ENCODE results near the gene PLOD1. TPM values are rescaled to one million over a fixed set of nuclear protein-coding genes. Genes with fewer than 3 reads are reported as not detected.
A peak's percentile ranks its signal among the peaks of the same experiment; 100 is the strongest.
"Not testable (repeated sequence)": the region's sequence is repeated elsewhere in the genome, so short reads cannot be mapped to it uniquely, and the experiment has no call there.

PLOD1 gene
- total RNA-seq, 1 donor from 2014 or later: 37.8 TPM

GRCh38 chr1:11903210-11903609, 31.3 kb upstream of the PLOD1 start:
- Mint-ChIP-seq H3K27ac (no peak overlapping the region), H3K9me3 (no peaks in the 10 kb centered on the region), H3K27me3 (ENCODE audit: insufficient read depth) (peaks cover 46% of the 10 kb centered on the region), H3K36me3 (ENCODE audit: low read depth) (no peaks in the 10 kb centered on the region), H3K4me3 (no peak overlapping the region), H3K4me1 (ENCODE audit: low read depth) (peaks cover 23% of the 10 kb centered on the region)
- no peak for DNase-seq (ENCODE audit: low spot score)
- intact Hi-C loops (cut with micrococcal nuclease): loop anchor here (10.0 kb wide), 1 partner anchor 628 kb away; the partner anchor contains the start of gene UBIAD1

DNA sequence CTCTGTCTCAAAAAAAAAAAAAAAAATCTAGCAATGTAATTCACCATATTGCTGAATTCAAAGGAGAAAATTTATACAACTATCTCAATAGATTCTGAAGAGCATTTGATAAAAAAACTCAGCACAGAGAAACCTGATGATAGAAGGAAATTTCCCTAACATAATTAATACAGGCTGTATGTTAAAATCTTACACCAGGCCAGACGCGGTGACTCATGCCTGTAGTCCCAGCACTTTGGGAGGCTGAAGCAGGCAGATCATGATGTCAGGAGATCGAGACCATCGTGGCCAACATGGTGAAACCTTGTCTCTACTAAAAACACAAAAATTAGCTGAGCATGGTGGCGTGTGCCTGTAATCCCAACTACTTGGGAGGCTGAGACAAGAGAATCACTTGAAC, 30.4 kb upstream of the PLOD1 start:
- peaks cover 41% of the 10 kb centered on the region for H3K27me3 Mint-ChIP-seq (ENCODE audit: insufficient read depth)
- not testable (repeated sequence) for DNase-seq (ENCODE audit: low spot score)

GRCh38 chr1:11904978-11905377, 29.5 kb upstream of the PLOD1 start:
- H3K36me3 Mint-ChIP-seq (ENCODE audit: low read depth): no peaks in the 10 kb centered on the region
- peaks cover 36% of the 10 kb centered on the region for H3K4me1 Mint-ChIP-seq (ENCODE audit: low read depth)
- intact Hi-C loops (cut with micrococcal nuclease): loop anchor here (5.0 to 10.0 kb wide), 3 partner anchors 162 to 630 kb away; partner anchors contain the start of genes FBXO2, FBXO44 and UBIAD1
- H3K9me3 Mint-ChIP-seq: no peaks in the 10 kb centered on the region
- no peak for DNase-seq (ENCODE audit: low spot score)
- H3K27me3 Mint-ChIP-seq (ENCODE audit: insufficient read depth): peaks cover 32% of the 10 kb centered on the region
- H3K4me3 Mint-ChIP-seq: no peak overlapping the region
- H3K27ac Mint-ChIP-seq: no peak overlapping the region

More for the DNA sequence above, 30.4 kb upstream of the PLOD1 start:
- H3K4me1 Mint-ChIP-seq (ENCODE audit: low read depth): peaks cover 29% of the 10 kb centered on the region
- intact Hi-C loops (cut with micrococcal nuclease): loop anchor here (10.0 kb wide), 1 partner anchor 629 kb away; the partner anchor contains the start of gene UBIAD1
- not testable (repeated sequence) for H3K4me3 Mint-ChIP-seq; H3K9me3 Mint-ChIP-seq; H3K27ac Mint-ChIP-seq; H3K36me3 Mint-ChIP-seq (ENCODE audit: low read depth)

DNA sequence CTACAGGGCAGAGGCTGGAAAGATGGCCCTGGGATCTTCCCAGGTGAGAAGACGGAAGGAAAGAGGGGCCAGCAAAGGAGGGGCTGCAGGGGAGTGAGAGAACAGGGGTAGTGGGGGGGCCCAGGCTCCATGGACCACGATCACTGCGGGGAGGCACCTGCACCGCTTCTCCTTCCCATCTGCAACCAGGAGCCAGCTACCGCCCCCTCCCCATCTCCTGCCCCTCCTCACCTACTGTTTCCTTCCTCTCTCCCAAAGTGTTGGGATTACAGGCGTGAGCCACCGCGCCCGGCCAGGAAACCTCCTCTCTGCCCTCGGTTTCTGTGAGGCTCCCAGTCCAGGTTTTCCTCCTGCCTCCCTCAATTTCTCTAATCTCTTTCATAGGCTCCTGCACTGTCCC, 27.6 kb upstream of the PLOD1 start:
- H3K9me3 Mint-ChIP-seq: no peaks in the 10 kb centered on the region
- H3K27ac Mint-ChIP-seq: peak overlapping the region; percentile 58
- H3K36me3 Mint-ChIP-seq (ENCODE audit: low read depth): no peaks in the 10 kb centered on the region
- peaks cover 38% of the 10 kb centered on the region for H3K4me1 Mint-ChIP-seq (ENCODE audit: low read depth)
- intact Hi-C loops (cut with micrococcal nuclease): loop anchor here (1.0 to 10.0 kb wide), 4 partner anchors 69 to 632 kb away; partner anchors contain the start of genes FBXO2, FBXO44 and UBIAD1
- peaks cover 23% of the 10 kb centered on the region for H3K27me3 Mint-ChIP-seq (ENCODE audit: insufficient read depth)
- H3K4me3 Mint-ChIP-seq: no peak overlapping the region
- no peak for DNase-seq (ENCODE audit: low spot score)

GRCh38 chr1:11907275-11908094, 27.0 kb upstream of the PLOD1 start:
- Mint-ChIP-seq H3K27me3 (ENCODE audit: insufficient read depth) (peaks cover 19% of the 10 kb centered on the region), H3K9me3 (no peaks in the 10 kb centered on the region), H3K27ac (peak overlapping the region; percentile 94), H3K36me3 (ENCODE audit: low read depth) (no peaks in the 10 kb centered on the region), H3K4me1 (ENCODE audit: low read depth) (peaks cover 38% of the 10 kb centered on the region), H3K4me3 (peak overlapping the region; percentile 81)
- intact Hi-C loops (cut with micrococcal nuclease): loop anchor here (1.0 to 10.0 kb wide), 6 partner anchors 69 to 633 kb away; partner anchors contain the start of genes CLCN6, FBXO2, FBXO44 and UBIAD1
- DNase-seq (ENCODE audit: low spot score): peak; percentile 91

- Mint-ChIP-seq H3K4me3 (peak overlapping the region; percentile 81), H3K36me3 (ENCODE audit: low read depth) (no peaks in the 10 kb centered on the region), H3K27ac (peak overlapping the region; percentile 94), H3K4me1 (ENCODE audit: low read depth) (peaks cover 38% of the 10 kb centered on the region), H3K9me3 (no peaks in the 10 kb centered on the region), H3K27me3 (ENCODE audit: insufficient read depth) (peaks cover 15% of the 10 kb centered on the region)
- peak; percentile 84 for DNase-seq (ENCODE audit: low spot score)
- intact Hi-C loops (cut with micrococcal nuclease): loop anchor here (1.0 to 10.0 kb wide), 5 partner anchors 102 to 633 kb away; partner anchors contain the start of genes CLCN6, FBXO2, FBXO44 and UBIAD1
Measured at GRCh38 chr1:11908095-11908675, 26.3 kb upstream of the PLOD1 start.

DNA sequence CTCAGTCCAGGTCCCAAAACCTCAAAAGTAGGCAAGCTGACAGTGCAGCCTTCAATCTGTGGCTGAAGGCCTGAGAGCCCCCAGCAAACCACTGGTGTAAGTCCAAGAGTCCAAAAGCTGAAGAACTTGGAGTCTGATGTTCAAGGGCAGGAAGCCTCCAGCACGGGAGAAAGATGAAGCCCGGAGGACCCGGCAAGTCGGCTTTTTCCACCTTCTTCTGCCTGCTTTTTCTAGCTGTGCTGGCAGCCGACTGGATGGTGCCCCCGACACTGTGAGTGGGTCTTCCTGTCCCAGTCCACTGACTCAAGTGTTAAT, 23.6 kb upstream of the PLOD1 start:
- H3K27ac Mint-ChIP-seq; H3K36me3 Mint-ChIP-seq (ENCODE audit: low read depth); DNase-seq (ENCODE audit: low spot score); H3K4me3 Mint-ChIP-seq; intact Hi-C loops (cut with micrococcal nuclease); H3K9me3 Mint-ChIP-seq: not testable (repeated sequence)
- Mint-ChIP-seq H3K4me1 (ENCODE audit: low read depth) (peaks cover 28% of the 10 kb centered on the region), H3K27me3 (ENCODE audit: insufficient read depth) (peaks cover 11% of the 10 kb centered on the region)

DNA sequence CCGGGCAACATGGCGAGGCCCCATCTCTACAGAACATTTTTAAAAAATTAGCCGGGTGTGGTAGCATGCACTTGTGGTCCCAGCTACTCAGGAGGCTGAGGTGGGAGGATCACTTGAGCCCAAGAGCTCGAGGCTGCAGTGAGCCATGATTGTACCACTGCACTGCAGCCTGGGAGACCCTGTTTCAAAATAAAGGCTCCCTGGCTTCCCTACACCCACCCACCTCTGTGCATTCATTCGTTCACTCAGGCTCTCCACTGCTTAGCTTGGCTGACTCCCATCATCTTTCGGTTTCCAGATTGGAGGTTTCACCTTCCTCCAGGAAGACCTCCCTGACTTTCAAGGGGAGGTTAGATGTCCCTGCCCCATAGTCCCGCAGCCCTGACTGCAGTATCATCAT, 22.5 kb upstream of the PLOD1 start:
- Mint-ChIP-seq H3K27ac (no peak overlapping the region), H3K27me3 (ENCODE audit: insufficient read depth) (peaks cover 3% of the 10 kb centered on the region), H3K9me3 (no peaks in the 10 kb centered on the region), H3K4me1 (ENCODE audit: low read depth) (peaks cover 25% of the 10 kb centered on the region), H3K36me3 (ENCODE audit: low read depth) (peaks cover 2% of the 10 kb centered on the region), H3K4me3 (no peak overlapping the region)
- DNase-seq (ENCODE audit: low spot score): no peak
- intact Hi-C loops (cut with micrococcal nuclease): no loop called here

GRCh38 chr1:11912482-11913216, 21.9 kb upstream of the PLOD1 start:
- H3K27me3 Mint-ChIP-seq (ENCODE audit: insufficient read depth); H3K36me3 Mint-ChIP-seq (ENCODE audit: low read depth); H3K4me3 Mint-ChIP-seq; H3K27ac Mint-ChIP-seq; intact Hi-C loops (cut with micrococcal nuclease); DNase-seq (ENCODE audit: low spot score); H3K9me3 Mint-ChIP-seq: not testable (repeated sequence)
- H3K4me1 Mint-ChIP-seq (ENCODE audit: low read depth): peaks cover 20% of the 10 kb centered on the region

DNA sequence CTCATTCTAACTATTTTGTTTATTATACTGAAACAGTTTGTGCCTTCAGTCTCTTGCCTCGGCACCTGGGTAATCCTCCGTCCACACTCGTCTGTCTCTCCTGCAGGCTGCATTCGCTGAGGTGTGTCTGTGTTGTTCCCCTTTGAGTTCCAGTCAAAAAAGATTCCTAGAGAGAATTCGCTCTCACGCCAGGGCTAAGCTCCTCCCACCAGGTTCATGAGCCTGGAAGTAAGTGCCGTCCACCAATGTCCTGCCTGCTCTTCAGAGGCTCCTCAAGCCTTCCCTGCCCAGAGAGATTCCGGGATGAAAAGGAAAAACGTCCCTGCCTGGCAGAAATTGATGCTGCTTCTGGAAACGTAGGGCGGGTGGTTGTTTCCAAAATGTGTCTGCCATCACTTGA, 21.2 kb upstream of the PLOD1 start:
- no peak for DNase-seq (ENCODE audit: low spot score)
- Mint-ChIP-seq H3K27me3 (ENCODE audit: insufficient read depth) (no peaks in the 10 kb centered on the region), H3K9me3 (no peaks in the 10 kb centered on the region), H3K27ac (no peak overlapping the region), H3K36me3 (ENCODE audit: low read depth) (peaks cover 2% of the 10 kb centered on the region), H3K4me1 (ENCODE audit: low read depth) (peaks cover 13% of the 10 kb centered on the region), H3K4me3 (no peak overlapping the region)
- intact Hi-C loops (cut with micrococcal nuclease): no loop called here

DNA sequence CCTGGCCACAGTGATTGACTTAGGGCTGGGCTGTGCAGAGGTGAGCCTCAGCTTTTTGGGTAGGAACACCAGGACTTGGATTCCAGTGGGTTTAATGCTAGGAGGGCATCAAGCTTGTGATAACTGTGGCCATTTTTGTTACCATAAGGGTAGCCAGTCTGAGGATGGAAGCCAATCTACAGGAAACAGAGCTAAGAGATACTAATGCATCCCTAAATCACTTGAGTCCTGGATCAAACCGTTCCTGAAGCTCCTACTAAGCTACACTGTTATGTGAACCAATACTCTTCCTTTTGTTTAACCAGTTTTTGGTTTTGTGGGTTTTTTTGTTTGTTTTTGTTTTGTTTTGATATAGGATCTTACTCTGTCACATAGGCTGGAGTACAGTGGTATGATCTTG, 20.5 kb upstream of the PLOD1 start:
- no peak for DNase-seq (ENCODE audit: low spot score)
- H3K4me3 Mint-ChIP-seq: no peak overlapping the region
- peaks cover 5% of the 10 kb centered on the region for H3K36me3 Mint-ChIP-seq (ENCODE audit: low read depth)
- H3K27me3 Mint-ChIP-seq (ENCODE audit: insufficient read depth): no peaks in the 10 kb centered on the region
- H3K9me3 Mint-ChIP-seq: no peaks in the 10 kb centered on the region
- intact Hi-C loops (cut with micrococcal nuclease): no loop called here
- H3K4me1 Mint-ChIP-seq (ENCODE audit: low read depth): peaks cover 9% of the 10 kb centered on the region
- H3K27ac Mint-ChIP-seq: no peak overlapping the region

GRCh38 chr1:11918799-11919519, 15.6 kb upstream of the PLOD1 start:
- no peak overlapping the region for H3K27ac Mint-ChIP-seq
- intact Hi-C loops (cut with micrococcal nuclease): no loop called here

More at GRCh38 chr1:11918799-11919519, 15.6 kb upstream of the PLOD1 start:
- no peak for DNase-seq (ENCODE audit: low spot score)
- Mint-ChIP-seq H3K36me3 (ENCODE audit: low read depth) (peaks cover 34% of the 10 kb centered on the region), H3K4me3 (no peak overlapping the region), H3K4me1 (ENCODE audit: low read depth) (peaks cover 18% of the 10 kb centered on the region), H3K27me3 (ENCODE audit: insufficient read depth) (no peaks in the 10 kb centered on the region), H3K9me3 (no peaks in the 10 kb centered on the region)
